B cell (primary cell): Measurements from ENCODE around the gene TUBB4A. TPM values are rescaled to one million over a fixed set of nuclear protein-coding genes. Genes with fewer than 3 reads are reported as not detected.

ENCODE experiments used
- ATAC-seq: fragments of 200-7000 bp; cut with Tn5 transposase; one replicate; pipeline ENCODE4 v1.10.0; 2021; ENCODE audit warnings: low read depth, mild to moderate bottlenecking, moderate number of reproducible peaks, moderate library complexity
- CTCF ChIA-PET: fragments of 350-600 bp; sonication (Branson Sonifier 250); formaldehyde crosslinking; loops from one replicate; lab custom pipeline; 2021; ENCODE audit warnings: antibody characterized with exemption, inconsistent platforms; lab: Charles Lee
- POLR2A ChIA-PET: fragments of 350-600 bp; sonication (Branson Sonifier 250); formaldehyde crosslinking; loops from one replicate; lab custom pipeline; 2021; ENCODE audit warnings: antibody characterized with exemption; lab: Charles Lee
- DNase-seq: peaks from one replicate; pipeline ENCODE4 v3.0.0; 2013
- H2AFZ ChIP-seq: 2 replicates; pipeline ENCODE4 v1.6.1; 2012; ENCODE audit warnings: mild to moderate bottlenecking, low read depth, low read length; ENCODE audit not compliant: insufficient read depth, poor library complexity, severe bottlenecking
- H3K27ac ChIP-seq, 2 donors: 1 replicate in 1 of 2; 2 replicates in 1 of 2; pipeline ENCODE4 v1.5.1; 2012 to 2013; ENCODE audit warnings: low read length in 2 of 2, mild to moderate bottlenecking in 2 of 2, moderate library complexity in 1 of 2
- H3K27me3 ChIP-seq, 4 experiments: fragments of 200-600 bp in 1 of 4; sonication (generic) in 1 of 4; replicated peaks in 1 of 4; 1 replicate in 2 of 4; 2 replicates in 2 of 4; pipeline versions ENCODE4 v1.6.1 to v1.7.0; 2013 to 2016; ENCODE audit warnings: low read length in 3 of 4, mild to moderate bottlenecking in 2 of 4, mixed read lengths in 1 of 4, moderate library complexity in 1 of 4; ENCODE audit not compliant: insufficient read depth in 4 of 4, control insufficient read depth in 3 of 4; ENCODE audit errors: control extremely low read depth in 1 of 4
- H3K36me3 ChIP-seq, 2 experiments: replicated peaks in 1 of 2; 1 replicate in 1 of 2; 2 replicates in 1 of 2; pipeline versions ENCODE4 v1.6.1 to v1.7.1; 2013; ENCODE audit warnings: low read length in 1 of 2; ENCODE audit not compliant: insufficient read depth in 2 of 2, control insufficient read depth in 1 of 2; ENCODE audit errors: control extremely low read depth in 1 of 2, extremely low read depth in 1 of 2
- H3K4me1 ChIP-seq, 2 donors: fragments of 200-600 bp in 1 of 2; sonication (generic) in 1 of 2; 1 replicate in 1 of 2; 2 replicates in 1 of 2; pipeline versions ENCODE4 v1.5.1 to v1.6.1; 2013 to 2017; ENCODE audit warnings: low read length in 2 of 2; ENCODE audit not compliant: control insufficient read depth in 2 of 2, insufficient read depth in 2 of 2
- H3K4me2 ChIP-seq: replicated peaks from 2 replicates; pipeline ENCODE3; 2012; ENCODE audit warnings: mild to moderate bottlenecking, low read depth, low read length; ENCODE audit not compliant: poor library complexity, severe bottlenecking
- H3K4me3 ChIP-seq, 5 experiments: fragments of 200-600 bp in 1 of 5; sonication (generic) in 1 of 5; 1 replicate in 3 of 5; 2 replicates in 2 of 5; pipeline versions ENCODE4 v1.5.1 to v1.7.0; 2011 to 2016; ENCODE audit warnings: low read length in 4 of 5, mild to moderate bottlenecking in 4 of 5, low read depth in 2 of 5, control low read depth in 1 of 5, moderate library complexity in 1 of 5; ENCODE audit not compliant: insufficient read depth in 1 of 5; ENCODE audit errors: control extremely low read depth in 1 of 5, extremely low read depth in 1 of 5
- H3K79me2 ChIP-seq: fragments of 200-600 bp; sonication (generic); one replicate; pipeline ENCODE4 v1.6.0; 2016; ENCODE audit warnings: low read length; ENCODE audit not compliant: control insufficient read depth, insufficient read depth
- H3K9ac ChIP-seq: fragments of 200-600 bp; sonication (generic); 2 replicates; pipeline ENCODE4 v1.6.1; 2017; ENCODE audit warnings: mild to moderate bottlenecking, low read length, moderate library complexity
- H3K9me3 ChIP-seq, 3 donors: one replicate each; pipeline versions ENCODE4 v1.6.1 to v1.7.1; 2013; ENCODE audit warnings: low read length in 2 of 3; ENCODE audit not compliant: control insufficient read depth in 2 of 3, insufficient read depth in 1 of 3; ENCODE audit errors: control extremely low read depth in 1 of 3
- H4K20me1 ChIP-seq: 2 replicates; pipeline ENCODE4 v1.6.0; 2012; ENCODE audit warnings: mild to moderate bottlenecking, low read length; ENCODE audit not compliant: insufficient read depth, control insufficient read depth, poor library complexity, severe bottlenecking
- H3K27ac Mint-ChIP-seq: one replicate; pipeline ENCODE4 v1.8.0; 2021; ENCODE audit warnings: mixed read lengths
- H3K27me3 Mint-ChIP-seq: one replicate; pipeline ENCODE4 v1.8.0; 2021; ENCODE audit warnings: mixed read lengths
- H3K4me1 Mint-ChIP-seq: one replicate; pipeline ENCODE4 v1.8.0; 2021; ENCODE audit warnings: mixed read lengths
- H3K4me3 Mint-ChIP-seq: one replicate; pipeline ENCODE4 v1.8.0; 2021; ENCODE audit warnings: mixed read lengths
- H3K9me3 Mint-ChIP-seq: one replicate; pipeline ENCODE4 v1.8.0; 2022; ENCODE audit warnings: mixed read lengths; ENCODE audit not compliant: insufficient read depth
- EZH2 ChIP-seq: IDR thresholded peaks from 2 replicates; pipeline ENCODE4 v1.6.1; 2012; ENCODE audit warnings: borderline replicate concordance, low read depth, mild to moderate bottlenecking, moderate library complexity, low read length; ENCODE audit not compliant: insufficient read depth, poor library complexity, severe bottlenecking
- WGBS: methylation state at CpG from one replicate; pipeline ENCODE4 v1.1.5; 2013; ENCODE audit warnings: missing lambda C conversion rate; ENCODE audit not compliant: insufficient coverage; 5-methylcytosine and 5-hydroxymethylcytosine counted together
- intact Hi-C: fragments of 100-400 bp; cut with micrococcal nuclease; formaldehyde crosslinking; loops from one replicate; pipeline ENCODE4 v1.10.0; 2022
- polyA plus RNA-seq: library from polyadenylated mRNA; depleted of rRNA; stranded (reverse); fragments of >200 nt; gene quantifications from 2 replicates; pipeline ENCODE4 v1.2.3, GENCODE V29; 2012
- total RNA-seq, 2 donors: library from RNA; stranded (reverse); fragments of 120-200 nt in 1 of 2; gene quantifications; 1 replicate in 1 of 2; 2 replicates in 1 of 2; pipeline versions ENCODE4 v1.2.3 to v1.2.4, GENCODE V29; 2013 to 2022
- TF ChIP-seq, protein P1 (sequence below): fragments of 200-600 bp; IDR thresholded peaks from one replicate; pipeline ENCODE4 v1.8.0; 2022; ENCODE audit warnings: antibody characterized with exemption, mild to moderate bottlenecking

TUBB4A gene
- total and polyA plus RNA-seq, 2 donors (not counting 1 experiment from before 2014, with no cell fraction given) = 3.9 to 21.9 TPM

- Histone ChIP-seq H2AFZ (no peak overlapping the region), H3K9me3 (peaks cover 0 to 10% (median 0%) of the 10 kb centered on the region in 3 donors), H3K4me2 (no peak overlapping the region), H3K4me3 (no peak overlapping the region), H4K20me1 (no peaks in the 10 kb centered on the region), H3K79me2 (no peaks in the 10 kb centered on the region), H3K27ac (no peak overlapping the region), H3K36me3 (peaks cover 0 to 28% of the 10 kb centered on the region in 2 experiments), H3K27me3 (peaks cover 0 to 15% (median 6%) of the 10 kb centered on the region in 4 experiments), H3K4me1 (peaks cover 10 to 11% of the 10 kb centered on the region in 2 donors), H3K9ac (no peak overlapping the region)
- DNase-seq = no peak
- TF ChIP-seq, protein P1, sequence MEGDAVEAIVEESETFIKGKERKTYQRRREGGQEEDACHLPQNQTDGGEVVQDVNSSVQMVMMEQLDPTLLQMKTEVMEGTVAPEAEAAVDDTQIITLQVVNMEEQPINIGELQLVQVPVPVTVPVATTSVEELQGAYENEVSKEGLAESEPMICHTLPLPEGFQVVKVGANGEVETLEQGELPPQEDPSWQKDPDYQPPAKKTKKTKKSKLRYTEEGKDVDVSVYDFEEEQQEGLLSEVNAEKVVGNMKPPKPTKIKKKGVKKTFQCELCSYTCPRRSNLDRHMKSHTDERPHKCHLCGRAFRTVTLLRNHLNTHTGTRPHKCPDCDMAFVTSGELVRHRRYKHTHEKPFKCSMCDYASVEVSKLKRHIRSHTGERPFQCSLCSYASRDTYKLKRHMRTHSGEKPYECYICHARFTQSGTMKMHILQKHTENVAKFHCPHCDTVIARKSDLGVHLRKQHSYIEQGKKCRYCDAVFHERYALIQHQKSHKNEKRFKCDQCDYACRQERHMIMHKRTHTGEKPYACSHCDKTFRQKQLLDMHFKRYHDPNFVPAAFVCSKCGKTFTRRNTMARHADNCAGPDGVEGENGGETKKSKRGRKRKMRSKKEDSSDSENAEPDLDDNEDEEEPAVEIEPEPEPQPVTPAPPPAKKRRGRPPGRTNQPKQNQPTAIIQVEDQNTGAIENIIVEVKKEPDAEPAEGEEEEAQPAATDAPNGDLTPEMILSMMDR = no peak
- no peak for TF ChIP-seq EZH2
- no peaks in the 10 kb centered on the region for H3K9me3 Mint-ChIP-seq
- no peak for ATAC-seq
- ChIA-PET CTCF (interaction anchor here (0.6 kb wide), 1 partner anchor 202 kb away, joined by 3 read pairs; no protein-coding TSS in a partner anchor), POLR2A (interaction anchor here (1.3 kb wide), 1 partner anchor 50 kb away, joined by 6 read pairs; no protein-coding TSS in a partner anchor)
- intact Hi-C loops = no loop called here
- WGBS = 96% methylated on average over 19 of the region's 21 CpGs
- H3K27ac Mint-ChIP-seq = peak overlapping the region; percentile 26
- H3K4me3 Mint-ChIP-seq = no peak overlapping the region
- H3K27me3 Mint-ChIP-seq = no peaks in the 10 kb centered on the region
- peaks cover 15% of the 10 kb centered on the region for H3K4me1 Mint-ChIP-seq
Observed at GRCh38 chr19:6466526-6467248, 35.4 kb downstream of the TUBB4A start.

DNA sequence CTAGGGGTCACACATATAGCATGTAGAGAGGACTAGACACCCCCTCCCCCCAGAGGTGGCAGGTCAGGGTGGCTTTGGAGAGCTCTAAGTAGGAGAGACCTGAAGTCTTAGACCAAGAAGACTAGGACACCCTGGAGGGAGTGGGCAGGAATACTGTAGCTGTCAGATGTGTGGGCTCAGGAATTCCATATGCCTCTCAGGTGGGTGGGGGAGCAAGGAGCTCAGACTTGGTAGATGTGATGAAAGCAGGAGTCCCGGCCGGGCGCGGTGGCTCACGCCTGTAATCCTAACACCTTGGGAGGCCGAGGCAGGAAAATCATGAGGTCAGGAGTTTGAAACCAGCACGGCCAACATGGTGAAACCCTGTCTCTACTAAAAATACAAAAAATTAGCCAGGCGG, 36.4 kb downstream of the TUBB4A start:
- H3K27me3 ChIP-seq = peaks cover 0 to 15% (median 6%) of the 10 kb centered on the region in 4 experiments
- no peak overlapping the region for H2AFZ ChIP-seq
- no peak overlapping the region for H3K27ac ChIP-seq
- 94% methylated on average over 8 of the region's 8 CpGs for WGBS
- TF ChIP-seq EZH2 = no peak
- TF ChIP-seq, protein P1 = no peak
- no peaks in the 10 kb centered on the region for H4K20me1 ChIP-seq
- H3K36me3 ChIP-seq = peaks cover 0 to 23% of the 10 kb centered on the region in 2 experiments
- intact Hi-C loops = no loop called here
- no peaks in the 10 kb centered on the region for H3K79me2 ChIP-seq
- no peaks in the 10 kb centered on the region for H3K27me3 Mint-ChIP-seq
- no peak for DNase-seq
- no peak overlapping the region for H3K4me3 ChIP-seq
- no peak overlapping the region for H3K4me3 Mint-ChIP-seq
- H3K9me3 ChIP-seq = peaks cover 0 to 10% (median 0%) of the 10 kb centered on the region in 3 donors
- H3K4me1 ChIP-seq = peaks cover 11 to 14% of the 10 kb centered on the region in 2 donors
- CTCF ChIA-PET = interaction anchor here (1.0 kb wide), 1 partner anchor 38 kb away, joined by 3 read pairs; no protein-coding TSS in a partner anchor
- no peak for ATAC-seq
- POLR2A ChIA-PET = interaction anchor here (0.5 to 1.3 kb wide), 2 partner anchors 51 to 319 kb away, joined by 5 to 6 read pairs; no protein-coding TSS in a partner anchor
- no peak overlapping the region for H3K4me2 ChIP-seq
- H3K27ac Mint-ChIP-seq = peak overlapping the region; percentile 65
- no peaks in the 10 kb centered on the region for H3K9me3 Mint-ChIP-seq
- peaks cover 15% of the 10 kb centered on the region for H3K4me1 Mint-ChIP-seq
- no peak overlapping the region for H3K9ac ChIP-seq
